ENCODE results near the gene STAT4.

- TF ChIP-seq EZH2phosphoT487 (IDR thresholded peaks at IDR 0.05; ENCODE audit: borderline replicate concordance, low read length) = no peak
- TF ChIP-seq CTCF (IDR thresholded peaks at IDR 0.05; ENCODE audit: low read depth, low read length, poor library complexity, severe bottlenecking) = no peak
These were observed 130.5 kb downstream of the STAT4 start for GRCh38 chr2:191020221-191020741.
